Esophagus mucosa (tissue), 1 donor: ENCODE measurements around the gene KCNIP3. TPM values are rescaled to one million over a fixed set of nuclear protein-coding genes. Genes with fewer than 3 reads are reported as not detected.
"Not testable (repeated sequence)": the region's sequence is repeated elsewhere in the genome, so short reads cannot be mapped to it uniquely, and the experiment has no call there.

Experiments
- ATAC-seq: fragments of 200-7000 bp; cut with Tn5 transposase; one replicate; pipeline ENCODE4 v1.9.1; 2020
- total RNA-seq: library from RNA; stranded (reverse); gene quantifications from one replicate; pipeline ENCODE4 v1.2.4, GENCODE V29; 2023
- donor health status: DM: yes; HTN: yes; CAD: no.

The KCNIP3 gene
- total RNA-seq, 1 donor from 2014 or later, result 0.96 TPM

- not testable (repeated sequence) for ATAC-seq
These were observed 130.2 kb downstream of the KCNIP3 start for GRCh38 chr2:95427196-95427867.

- not testable (repeated sequence) for ATAC-seq
These were observed 132.8 kb downstream of the KCNIP3 start for GRCh38 chr2:95429748-95430467.

- not testable (repeated sequence) for ATAC-seq
These were observed 136.2 kb downstream of the KCNIP3 start for GRCh38 chr2:95433373-95433772.

GRCh38 chr2:95433973-95434372 is 136.8 kb downstream of the KCNIP3 start:
- ATAC-seq, result peak; percentile 28

GRCh38 chr2:95434507-95435076 is 137.4 kb downstream of the KCNIP3 start:
- ATAC-seq, result peak; percentile 52

GRCh38 chr2:95435162-95435871 is 138.2 kb downstream of the KCNIP3 start:
- ATAC-seq, result not testable (repeated sequence)

Other genes with a start within 250 kb of the KCNIP3 start
- gene MRPS5, start 175.5 kb upstream of the KCNIP3 start, total RNA-seq, result 39.5 TPM
- gene ZNF514, start 137.5 kb upstream of the KCNIP3 start, total RNA-seq, result 7.4 TPM
- 1.6 TPM for gene ZNF2, start 131.5 kb upstream of the KCNIP3 start, total RNA-seq
- 1.3 TPM for gene ZNF892, start 89.8 kb upstream of the KCNIP3 start, total RNA-seq
- 100 TPM for gene PROM2, start 22.9 kb upstream of the KCNIP3 start, total RNA-seq
- 13.6 TPM for gene FAHD2A, start 105.4 kb downstream of the KCNIP3 start, total RNA-seq
- not detected for gene TRIM43B, start 187.4 kb downstream of the KCNIP3 start, total RNA-seq